SK-N-SH (cell line): Measurements from ENCODE around the gene RCOR1.

Source experiments
- CHD2 ChIP-seq: fragments of 150-350 bp; IDR thresholded peaks from 2 replicates; pipeline ENCODE4 v1.6.1; 2018; ENCODE audit warnings: low read length; ENCODE audit not compliant: partially characterized antibody
- JUND ChIP-seq: IDR thresholded peaks from 2 replicates; pipeline ENCODE4 v1.4.0; 2012
- MXI1 ChIP-seq: IDR thresholded peaks from 2 replicates; pipeline ENCODE4 v1.6.1; 2012; ENCODE audit warnings: mild to moderate bottlenecking, low read depth, low read length, improper control_type of control experiment
- PBX3 ChIP-seq: IDR thresholded peaks from 2 replicates; pipeline ENCODE4; 2012
- POLR2AphosphoS5 ChIP-seq: IDR thresholded peaks from 2 replicates; pipeline ENCODE4 v1.6.1; 2012; ENCODE audit warnings: low read depth, low read length
- RAD21 ChIP-seq: IDR thresholded peaks from 2 replicates; pipeline ENCODE4 v1.6.1; 2012; ENCODE audit warnings: mild to moderate bottlenecking, low read length
- TF ChIP-seq, protein P1 (sequence below): fragments of 200-600 bp; sonication (generic); IDR thresholded peaks from 2 replicates; pipeline ENCODE4 v1.6.1; 2017; ENCODE audit warnings: antibody characterized with exemption, mild to moderate bottlenecking, moderate library complexity
- TF ChIP-seq, protein P2 (sequence below): IDR thresholded peaks from 2 replicates; pipeline ENCODE4 v1.4.0; 2012; ENCODE audit warnings: low read depth, borderline replicate concordance

- TF ChIP-seq, protein P1, sequence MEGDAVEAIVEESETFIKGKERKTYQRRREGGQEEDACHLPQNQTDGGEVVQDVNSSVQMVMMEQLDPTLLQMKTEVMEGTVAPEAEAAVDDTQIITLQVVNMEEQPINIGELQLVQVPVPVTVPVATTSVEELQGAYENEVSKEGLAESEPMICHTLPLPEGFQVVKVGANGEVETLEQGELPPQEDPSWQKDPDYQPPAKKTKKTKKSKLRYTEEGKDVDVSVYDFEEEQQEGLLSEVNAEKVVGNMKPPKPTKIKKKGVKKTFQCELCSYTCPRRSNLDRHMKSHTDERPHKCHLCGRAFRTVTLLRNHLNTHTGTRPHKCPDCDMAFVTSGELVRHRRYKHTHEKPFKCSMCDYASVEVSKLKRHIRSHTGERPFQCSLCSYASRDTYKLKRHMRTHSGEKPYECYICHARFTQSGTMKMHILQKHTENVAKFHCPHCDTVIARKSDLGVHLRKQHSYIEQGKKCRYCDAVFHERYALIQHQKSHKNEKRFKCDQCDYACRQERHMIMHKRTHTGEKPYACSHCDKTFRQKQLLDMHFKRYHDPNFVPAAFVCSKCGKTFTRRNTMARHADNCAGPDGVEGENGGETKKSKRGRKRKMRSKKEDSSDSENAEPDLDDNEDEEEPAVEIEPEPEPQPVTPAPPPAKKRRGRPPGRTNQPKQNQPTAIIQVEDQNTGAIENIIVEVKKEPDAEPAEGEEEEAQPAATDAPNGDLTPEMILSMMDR, result no peak
- TF ChIP-seq PBX3 (no peak), MXI1 (no peak), POLR2AphosphoS5 (no peak), CHD2 (no peak), JUND (no peak), RAD21 (no peak)
- TF ChIP-seq, protein P2, sequence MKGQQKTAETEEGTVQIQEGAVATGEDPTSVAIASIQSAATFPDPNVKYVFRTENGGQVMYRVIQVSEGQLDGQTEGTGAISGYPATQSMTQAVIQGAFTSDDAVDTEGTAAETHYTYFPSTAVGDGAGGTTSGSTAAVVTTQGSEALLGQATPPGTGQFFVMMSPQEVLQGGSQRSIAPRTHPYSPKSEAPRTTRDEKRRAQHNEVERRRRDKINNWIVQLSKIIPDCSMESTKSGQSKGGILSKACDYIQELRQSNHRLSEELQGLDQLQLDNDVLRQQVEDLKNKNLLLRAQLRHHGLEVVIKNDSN, result no peak
These were observed 185.4 kb downstream of the RCOR1 start for GRCh38 chr14:102777711-102778337.
